ENCODE data around the gene CHERP. TPM values are rescaled to one million over a fixed set of nuclear protein-coding genes. Genes with fewer than 3 reads are reported as not detected.

The CHERP gene
- total RNA-seq, 1 experiment from 2014 or later = 13.4 TPM

- Histone ChIP-seq H3K27ac (ENCODE audit: low read length) (no peak overlapping the region), H3K4me1 (ENCODE audit: insufficient read depth, low read length) (peaks cover 15% of the 10 kb centered on the region), H2AFZ (ENCODE audit: low read length) (no peak overlapping the region), H3K4me2 (ENCODE audit: low read length) (no peak overlapping the region), H3K9me3 (ENCODE audit: low read length) (no peaks in the 10 kb centered on the region), H3K79me2 (ENCODE audit: low read length) (peaks cover 100% of the 10 kb centered on the region), H3K9ac (ENCODE audit: low read length) (no peak overlapping the region), H3K4me3 (ENCODE audit: low read length) (no peak overlapping the region), H3F3A (ENCODE audit: low read length, unreplicated experiment) (no peaks in the 10 kb centered on the region), H3K36me3 (ENCODE audit: low read depth, low read length) (peaks cover 2% of the 10 kb centered on the region; the same call in 1 of the 2 replicates), H3K9me2 (replicated peaks; ENCODE audit: low read length) (no peaks in the 10 kb centered on the region), H3K27me3 (ENCODE audit: low read length) (no peaks in the 10 kb centered on the region), H4K20me1 (ENCODE audit: low read length) (peaks cover 18% of the 10 kb centered on the region; the same call in 1 of the 2 replicates)
- ATAC-seq = no peak
- DNase-seq = no peak
- intact Hi-C loops (cut with micrococcal nuclease) = no loop called here
- ChIA-PET POLR2A (ENCODE audit: unreplicated experiment) (interaction anchor here (0.6 kb wide), 1 partner anchor 60 kb away, joined by 7 read pairs; no protein-coding TSS in a partner anchor), CTCF (no interaction called here)
- TF ChIP-seq, protein P1, sequence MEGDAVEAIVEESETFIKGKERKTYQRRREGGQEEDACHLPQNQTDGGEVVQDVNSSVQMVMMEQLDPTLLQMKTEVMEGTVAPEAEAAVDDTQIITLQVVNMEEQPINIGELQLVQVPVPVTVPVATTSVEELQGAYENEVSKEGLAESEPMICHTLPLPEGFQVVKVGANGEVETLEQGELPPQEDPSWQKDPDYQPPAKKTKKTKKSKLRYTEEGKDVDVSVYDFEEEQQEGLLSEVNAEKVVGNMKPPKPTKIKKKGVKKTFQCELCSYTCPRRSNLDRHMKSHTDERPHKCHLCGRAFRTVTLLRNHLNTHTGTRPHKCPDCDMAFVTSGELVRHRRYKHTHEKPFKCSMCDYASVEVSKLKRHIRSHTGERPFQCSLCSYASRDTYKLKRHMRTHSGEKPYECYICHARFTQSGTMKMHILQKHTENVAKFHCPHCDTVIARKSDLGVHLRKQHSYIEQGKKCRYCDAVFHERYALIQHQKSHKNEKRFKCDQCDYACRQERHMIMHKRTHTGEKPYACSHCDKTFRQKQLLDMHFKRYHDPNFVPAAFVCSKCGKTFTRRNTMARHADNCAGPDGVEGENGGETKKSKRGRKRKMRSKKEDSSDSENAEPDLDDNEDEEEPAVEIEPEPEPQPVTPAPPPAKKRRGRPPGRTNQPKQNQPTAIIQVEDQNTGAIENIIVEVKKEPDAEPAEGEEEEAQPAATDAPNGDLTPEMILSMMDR (conservative IDR thresholded peaks at IDR 0.05; ENCODE audit: low read depth, low read length) = no peak
- TF ChIP-seq EZH2phosphoT487 (IDR thresholded peaks at IDR 0.05; ENCODE audit: borderline replicate concordance, low read length) = no peak
- TF ChIP-seq EZH2 (IDR thresholded peaks at IDR 0.05; ENCODE audit: low read length, unreplicated experiment) = no peak
- no TSS peak for BruUV-seq (replicated peaks)
Measured at GRCh38 chr19:16581145-16581970, 39.1 kb upstream of the CHERP start.

- CTCF ChIA-PET = no interaction called here
- Histone ChIP-seq H3K27ac (ENCODE audit: low read length) (no peak overlapping the region), H4K20me1 (ENCODE audit: low read length) (peaks cover 22% of the 10 kb centered on the region; the same call in 1 of the 2 replicates)
Measured at GRCh38 chr19:16579381-16579780, 37.1 kb upstream of the CHERP start.

More at GRCh38 chr19:16579381-16579780, 37.1 kb upstream of the CHERP start:
- BruUV-seq (replicated peaks) = no TSS peak
- H3K27me3 ChIP-seq (ENCODE audit: low read length) = no peaks in the 10 kb centered on the region
- no peak for ATAC-seq
- H2AFZ ChIP-seq (ENCODE audit: low read length) = no peak overlapping the region
- H3K9ac ChIP-seq (ENCODE audit: low read length) = no peak overlapping the region
- H3K4me2 ChIP-seq (ENCODE audit: low read length) = no peak overlapping the region
- H3K4me3 ChIP-seq (ENCODE audit: low read length) = no peak overlapping the region
- intact Hi-C loops (cut with micrococcal nuclease) = no loop called here
- DNase-seq = no peak
- H3K9me2 ChIP-seq (replicated peaks; ENCODE audit: low read length) = no peaks in the 10 kb centered on the region
- POLR2A ChIA-PET (ENCODE audit: unreplicated experiment) = no interaction called here
- H3K4me1 ChIP-seq (ENCODE audit: insufficient read depth, low read length) = peaks cover 9% of the 10 kb centered on the region
- TF ChIP-seq EZH2 (IDR thresholded peaks at IDR 0.05; ENCODE audit: low read length, unreplicated experiment) = no peak
- TF ChIP-seq, protein P1 (conservative IDR thresholded peaks at IDR 0.05; ENCODE audit: low read depth, low read length) = no peak
- TF ChIP-seq EZH2phosphoT487 (IDR thresholded peaks at IDR 0.05; ENCODE audit: borderline replicate concordance, low read length) = no peak
- peaks cover 7% of the 10 kb centered on the region; the same call in 1 of the 2 replicates for H3K36me3 ChIP-seq (ENCODE audit: low read depth, low read length)
- peaks cover 100% of the 10 kb centered on the region for H3K79me2 ChIP-seq (ENCODE audit: low read length)
- H3F3A ChIP-seq (ENCODE audit: low read length, unreplicated experiment) = no peaks in the 10 kb centered on the region
- H3K9me3 ChIP-seq (ENCODE audit: low read length) = no peaks in the 10 kb centered on the region

All from PC-3 (cell line).